MCF 10A (cell line): Measurements from ENCODE around the gene PALMD. TPM values are rescaled to one million over a fixed set of nuclear protein-coding genes. Genes with fewer than 3 reads are reported as not detected.

Source experiments
- BruUV-seq: library from RNA; stranded (reverse); fragments of 400-500 nt; replicated peaks from 2 replicates; lab custom pipeline; 2021; lab: Mats Ljungman, UMichigan
- CTCF ChIA-PET: fragments of 300-600 bp; sonication (Branson Sonifier 250); formaldehyde crosslinking; extraction: SDS; loops from one replicate; lab custom pipeline; 2021; ENCODE audit warnings: antibody characterized with exemption, inconsistent platforms; lab: Yijun Ruan, JAX
- POLR2A ChIA-PET: fragments of 300-600, 350-650 bp; sonication (Branson Sonifier 250); formaldehyde crosslinking; extraction: SDS; loops from one replicate; lab custom pipeline; 2020; ENCODE audit warnings: antibody characterized with exemption, inconsistent platforms; lab: Yijun Ruan, JAX
- DNase-seq: peaks from one replicate; pipeline ENCODE4 v3.0.0-alpha.2; 2018; ENCODE audit not compliant: unreplicated experiment
- H3K27ac Mint-ChIP-seq: one replicate; pipeline ENCODE4 v1.8.0; 2022; ENCODE audit warnings: mild to moderate bottlenecking, low read depth, mixed read lengths; ENCODE audit not compliant: unreplicated experiment
- H3K27me3 Mint-ChIP-seq: one replicate; pipeline ENCODE4 v1.8.0; 2022; ENCODE audit warnings: mixed read lengths; ENCODE audit not compliant: insufficient read depth, unreplicated experiment
- H3K36me3 Mint-ChIP-seq: one replicate; pipeline ENCODE4 v1.8.0; 2022; ENCODE audit warnings: mild to moderate bottlenecking, moderate library complexity, mixed read lengths; ENCODE audit not compliant: insufficient read depth, unreplicated experiment
- H3K4me1 Mint-ChIP-seq: one replicate; pipeline ENCODE4 v1.8.0; 2022; ENCODE audit warnings: mixed read lengths; ENCODE audit not compliant: insufficient read depth, unreplicated experiment
- H3K4me3 Mint-ChIP-seq: one replicate; pipeline ENCODE4 v1.8.0; 2022; ENCODE audit warnings: mild to moderate bottlenecking, moderate library complexity, mixed read lengths; ENCODE audit not compliant: unreplicated experiment
- H3K9me3 Mint-ChIP-seq: one replicate; pipeline ENCODE4 v1.8.0; 2022; ENCODE audit warnings: mixed read lengths; ENCODE audit not compliant: unreplicated experiment
- intact Hi-C: fragments of 100-400 bp; cut with micrococcal nuclease; formaldehyde crosslinking; loops from 2 replicates; pipeline ENCODE4 v1.14.1; 2022
- total RNA-seq: library from RNA; stranded (reverse); gene quantifications from 2 replicates; pipeline ENCODE4 v1.2.3, GENCODE V29; 2022
- TF ChIP-seq, protein P1 (sequence below): fragments of 200-600 bp; IDR thresholded peaks from one replicate; pipeline ENCODE4 v1.8.0; 2022; ENCODE audit warnings: antibody characterized with exemption, mild to moderate bottlenecking; ENCODE audit not compliant: unreplicated experiment

PALMD gene
- total RNA-seq, 1 experiment from 2014 or later, result 0.33 TPM

DNA sequence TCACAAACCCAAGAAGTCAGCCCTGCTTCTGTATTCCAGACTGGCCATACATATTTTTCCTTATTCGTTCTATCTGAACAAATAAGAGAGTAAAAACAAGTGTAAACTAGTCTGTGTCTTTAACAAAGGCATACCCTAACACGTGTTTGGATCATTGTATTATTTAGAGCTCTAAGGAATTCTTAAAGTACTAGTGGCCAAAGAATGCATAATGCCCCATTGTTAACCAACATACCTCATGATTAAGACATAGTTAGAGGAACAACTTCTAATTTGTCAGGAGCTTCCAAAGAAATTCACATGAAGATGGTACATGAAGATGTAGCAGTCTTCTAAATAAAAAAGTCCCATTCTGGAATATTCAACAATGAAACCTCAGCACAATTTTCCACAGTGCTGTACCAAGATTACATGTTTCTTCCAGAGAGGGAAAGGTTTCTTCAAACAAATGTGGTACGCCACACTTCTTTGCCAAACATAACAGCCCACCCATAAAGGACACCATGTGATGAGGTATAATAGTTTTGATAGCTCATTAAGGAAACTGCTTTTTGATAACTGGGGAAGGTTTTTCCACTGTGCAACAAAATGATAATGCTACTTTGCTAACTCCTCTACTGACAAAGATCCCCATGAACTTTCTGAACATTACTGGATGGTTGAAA, 5.0 kb downstream of the PALMD start:
- no peaks in the 10 kb centered on the region for H3K27me3 Mint-ChIP-seq
- no peak overlapping the region for H3K4me3 Mint-ChIP-seq
- peaks cover 24% of the 10 kb centered on the region for H3K4me1 Mint-ChIP-seq
- no peaks in the 10 kb centered on the region for H3K9me3 Mint-ChIP-seq
- TF ChIP-seq, protein P1, sequence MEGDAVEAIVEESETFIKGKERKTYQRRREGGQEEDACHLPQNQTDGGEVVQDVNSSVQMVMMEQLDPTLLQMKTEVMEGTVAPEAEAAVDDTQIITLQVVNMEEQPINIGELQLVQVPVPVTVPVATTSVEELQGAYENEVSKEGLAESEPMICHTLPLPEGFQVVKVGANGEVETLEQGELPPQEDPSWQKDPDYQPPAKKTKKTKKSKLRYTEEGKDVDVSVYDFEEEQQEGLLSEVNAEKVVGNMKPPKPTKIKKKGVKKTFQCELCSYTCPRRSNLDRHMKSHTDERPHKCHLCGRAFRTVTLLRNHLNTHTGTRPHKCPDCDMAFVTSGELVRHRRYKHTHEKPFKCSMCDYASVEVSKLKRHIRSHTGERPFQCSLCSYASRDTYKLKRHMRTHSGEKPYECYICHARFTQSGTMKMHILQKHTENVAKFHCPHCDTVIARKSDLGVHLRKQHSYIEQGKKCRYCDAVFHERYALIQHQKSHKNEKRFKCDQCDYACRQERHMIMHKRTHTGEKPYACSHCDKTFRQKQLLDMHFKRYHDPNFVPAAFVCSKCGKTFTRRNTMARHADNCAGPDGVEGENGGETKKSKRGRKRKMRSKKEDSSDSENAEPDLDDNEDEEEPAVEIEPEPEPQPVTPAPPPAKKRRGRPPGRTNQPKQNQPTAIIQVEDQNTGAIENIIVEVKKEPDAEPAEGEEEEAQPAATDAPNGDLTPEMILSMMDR, result no peak
- peak; percentile 28 for DNase-seq
- ChIA-PET CTCF (interaction anchor here (1.0 to 2.9 kb wide), 4 partner anchors 9 to 114 kb away, joined by 4 to 15 read pairs (median 6); no protein-coding TSS in a partner anchor), POLR2A (interaction anchor here (0.6 to 8.4 kb wide), 6 partner anchors 9 to 114 kb away, joined by 3 to 148 read pairs (median 4); no protein-coding TSS in a partner anchor)
- intact Hi-C loops, result no loop called here
- H3K36me3 Mint-ChIP-seq, result no peaks in the 10 kb centered on the region
- H3K27ac Mint-ChIP-seq, result peak overlapping the region; percentile 70
- BruUV-seq, result no TSS peak

DNA sequence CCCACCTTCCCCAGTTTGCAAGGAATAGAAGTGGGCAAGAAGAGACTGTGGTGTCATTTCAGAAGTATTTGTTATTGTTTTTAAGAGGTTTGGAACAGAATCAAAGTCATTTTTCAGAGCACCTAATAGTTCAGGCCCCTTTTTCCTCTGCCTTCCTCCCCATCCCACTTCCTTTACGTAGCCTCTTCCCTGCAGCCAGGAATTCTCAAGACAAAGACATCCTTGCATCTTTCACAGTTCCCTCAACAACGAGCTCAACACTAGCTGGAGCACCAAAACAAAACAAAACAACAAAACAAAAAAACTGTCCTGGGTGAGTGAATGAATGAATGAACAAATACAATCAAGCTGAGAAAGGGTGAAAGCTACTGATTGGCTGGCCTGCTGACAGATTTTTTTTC, 7.0 kb downstream of the PALMD start:
- Mint-ChIP-seq H3K27ac (no peak overlapping the region), H3K4me1 (peaks cover 19% of the 10 kb centered on the region), H3K36me3 (no peaks in the 10 kb centered on the region), H3K4me3 (no peak overlapping the region), H3K9me3 (no peaks in the 10 kb centered on the region), H3K27me3 (no peaks in the 10 kb centered on the region)
- ChIA-PET CTCF (interaction anchor here (1.3 kb wide), 1 partner anchor 10 kb away, joined by 4 read pairs; no protein-coding TSS in a partner anchor), POLR2A (interaction anchor here (1.6 kb wide), 2 partner anchors 9 to 72 kb away, joined by 7 read pairs; no protein-coding TSS in a partner anchor)
- intact Hi-C loops, result no loop called here
- DNase-seq, result no peak
- no TSS peak for BruUV-seq
- TF ChIP-seq, protein P1, result no peak

DNA sequence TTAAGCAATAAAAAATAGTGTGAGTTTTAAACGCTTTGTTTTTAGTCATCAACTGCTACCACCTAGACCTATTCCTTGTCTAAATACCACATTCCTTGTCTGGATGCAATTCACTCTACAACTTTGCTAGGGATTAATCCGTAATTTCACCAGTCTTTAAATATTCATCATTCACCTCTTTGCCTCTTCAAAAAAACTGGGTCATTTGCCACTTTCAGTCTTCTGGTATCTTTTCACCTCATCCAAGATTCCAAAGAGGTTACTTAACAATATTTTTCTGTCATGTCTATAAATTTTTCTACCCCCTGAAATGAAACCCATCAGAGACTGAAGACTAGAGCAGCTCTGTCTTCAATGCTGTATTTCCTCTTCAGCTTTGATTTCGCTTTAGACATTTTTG, 9.5 kb downstream of the PALMD start:
- TF ChIP-seq, protein P1, result no peak
- POLR2A ChIA-PET, result interaction anchor here (2.9 kb wide), 1 partner anchor 10 kb away, joined by 17 read pairs; the partner anchor contains the start of gene PALMD
- Mint-ChIP-seq H3K27me3 (no peaks in the 10 kb centered on the region), H3K9me3 (no peaks in the 10 kb centered on the region), H3K4me1 (peaks cover 13% of the 10 kb centered on the region), H3K4me3 (no peak overlapping the region), H3K36me3 (no peaks in the 10 kb centered on the region), H3K27ac (no peak overlapping the region)
- no peak for DNase-seq
- CTCF ChIA-PET, result interaction anchor here (0.7 to 1.0 kb wide), 2 partner anchors 112 to 183 kb away, joined by 3 read pairs; no protein-coding TSS in a partner anchor
- intact Hi-C loops, result no loop called here
- BruUV-seq, result no TSS peak

DNA sequence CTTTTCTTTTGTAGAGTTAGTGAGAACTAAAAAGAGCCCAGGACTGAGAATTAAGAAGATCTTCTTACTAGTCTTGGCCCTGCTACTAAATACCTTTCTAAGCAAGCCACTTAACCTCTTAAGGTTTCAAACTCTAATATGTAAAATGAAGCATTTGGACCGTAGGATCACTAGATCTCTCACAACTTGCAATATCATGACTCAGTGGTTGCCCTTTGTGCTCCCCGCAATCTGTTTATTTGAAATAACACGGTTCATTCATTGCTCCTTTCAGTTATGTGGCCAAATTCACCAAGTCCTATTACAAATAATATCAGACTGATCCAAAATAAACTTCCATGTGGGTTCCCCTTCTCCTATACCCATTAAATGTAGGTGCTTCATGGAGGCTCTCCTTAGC, 10.8 kb downstream of the PALMD start:
- TF ChIP-seq, protein P1, result no peak
- H3K9me3 Mint-ChIP-seq, result no peaks in the 10 kb centered on the region
- intact Hi-C loops, result no loop called here
- no peaks in the 10 kb centered on the region for H3K27me3 Mint-ChIP-seq
- BruUV-seq, result no TSS peak
- POLR2A ChIA-PET, result interaction anchor here (7.8 kb wide), 1 partner anchor 9 kb away, joined by 148 read pairs; the partner anchor contains the start of gene PALMD
- CTCF ChIA-PET, result interaction anchor here (0.7 to 6.8 kb wide), 2 partner anchors 10 to 30 kb away, joined by 3 to 38 read pairs; partner anchors contain the start of gene PALMD
- no peak overlapping the region for H3K27ac Mint-ChIP-seq
- no peak overlapping the region for H3K4me3 Mint-ChIP-seq
- no peak for DNase-seq
- H3K4me1 Mint-ChIP-seq, result peaks cover 12% of the 10 kb centered on the region
- H3K36me3 Mint-ChIP-seq, result no peaks in the 10 kb centered on the region
